ENCODE measurements around the gene MICAL2.

Gene MICAL2

GRCh38 chr11:12089473-12089872, 20.9 kb upstream of the MICAL2 start:
- no peak overlapping the region for H3K9ac ChIP-seq (ENCODE audit: insufficient read length)

GRCh38 chr11:12090061-12090591, 20.3 kb upstream of the MICAL2 start:
- no peak overlapping the region for H3K9ac ChIP-seq (ENCODE audit: insufficient read length)
- H3K9me3 ChIP-seq (ENCODE audit: low read depth, low read length): no peaks in the 10 kb centered on the region
- no peak overlapping the region for H3K4me3 ChIP-seq
- TF ChIP-seq FOXP2 (optimal IDR thresholded peaks at IDR 0.05; ENCODE audit: control extremely low read depth, extremely low read length, insufficient read depth) (no peak), EZH2 (IDR thresholded peaks at IDR 0.05) (no peak), POLR2AphosphoS5 (IDR thresholded peaks at IDR 0.05; ENCODE audit: borderline replicate concordance, low read depth, low read length) (no peak)
- no peak for DNase-seq (ENCODE audit: low read depth, low spot score)
- H3K36me3 ChIP-seq (ENCODE audit: insufficient read depth, low read length): no peaks in the 10 kb centered on the region
- H3K27ac ChIP-seq: no peak overlapping the region

More at GRCh38 chr11:12089473-12089872, 20.9 kb upstream of the MICAL2 start:
- H3K9me3 ChIP-seq (ENCODE audit: low read depth, low read length): no peaks in the 10 kb centered on the region
- H3K36me3 ChIP-seq (ENCODE audit: insufficient read depth, low read length): no peaks in the 10 kb centered on the region
- TF ChIP-seq EZH2 (IDR thresholded peaks at IDR 0.05) (no peak), FOXP2 (optimal IDR thresholded peaks at IDR 0.05; ENCODE audit: control extremely low read depth, extremely low read length, insufficient read depth) (no peak)
- no peak for DNase-seq (ENCODE audit: low read depth, low spot score)
- H3K27ac ChIP-seq: no peak overlapping the region
- no peak overlapping the region for H3K4me3 ChIP-seq

GRCh38 chr11:12090761-12091258, 19.6 kb upstream of the MICAL2 start:
- no peak overlapping the region for H3K27ac ChIP-seq
- no peak overlapping the region for H3K4me3 ChIP-seq
- H3K9ac ChIP-seq (ENCODE audit: insufficient read length): no peak overlapping the region
- H3K36me3 ChIP-seq (ENCODE audit: insufficient read depth, low read length): no peaks in the 10 kb centered on the region
- TF ChIP-seq FOXP2 (optimal IDR thresholded peaks at IDR 0.05; ENCODE audit: control extremely low read depth, extremely low read length, insufficient read depth) (no peak), POLR2AphosphoS5 (IDR thresholded peaks at IDR 0.05; ENCODE audit: borderline replicate concordance, low read depth, low read length) (no peak), EZH2 (IDR thresholded peaks at IDR 0.05) (no peak)
- no peak for DNase-seq (ENCODE audit: low read depth, low spot score)
- no peaks in the 10 kb centered on the region for H3K9me3 ChIP-seq (ENCODE audit: low read depth, low read length)

- Histone ChIP-seq H3K4me3 (no peak overlapping the region), H3K9me3 (ENCODE audit: low read depth, low read length) (no peaks in the 10 kb centered on the region), H3K36me3 (ENCODE audit: insufficient read depth, low read length) (no peaks in the 10 kb centered on the region), H3K27ac (no peak overlapping the region), H3K9ac (ENCODE audit: insufficient read length) (no peak overlapping the region)
- TF ChIP-seq FOXP2 (optimal IDR thresholded peaks at IDR 0.05; ENCODE audit: control extremely low read depth, extremely low read length, insufficient read depth): no peak
- no peak for DNase-seq (ENCODE audit: low read depth, low spot score)
Measured at GRCh38 chr11:12091956-12092558, 18.3 kb upstream of the MICAL2 start.

GRCh38 chr11:12092714-12093113, 17.7 kb upstream of the MICAL2 start:
- TF ChIP-seq FOXP2 (optimal IDR thresholded peaks at IDR 0.05; ENCODE audit: control extremely low read depth, extremely low read length, insufficient read depth): no peak
- no peak for TF ChIP-seq POLR2AphosphoS5 (IDR thresholded peaks at IDR 0.05; ENCODE audit: borderline replicate concordance, low read depth, low read length)
- no peak for TF ChIP-seq EZH2 (IDR thresholded peaks at IDR 0.05)
- no peak for DNase-seq (ENCODE audit: low read depth, low spot score)
- Histone ChIP-seq H3K9me3 (ENCODE audit: low read depth, low read length) (no peaks in the 10 kb centered on the region), H3K9ac (ENCODE audit: insufficient read length) (no peak overlapping the region), H3K4me3 (no peak overlapping the region), H3K27ac (no peak overlapping the region), H3K36me3 (ENCODE audit: insufficient read depth, low read length) (no peaks in the 10 kb centered on the region)

- TF ChIP-seq FOXP2 (optimal IDR thresholded peaks at IDR 0.05; ENCODE audit: control extremely low read depth, extremely low read length, insufficient read depth) (no peak), POLR2AphosphoS5 (IDR thresholded peaks at IDR 0.05; ENCODE audit: borderline replicate concordance, low read depth, low read length) (no peak)
- H3K27ac ChIP-seq: no peak overlapping the region
- no peak for DNase-seq (ENCODE audit: low read depth, low spot score)
- no peak overlapping the region for H3K4me3 ChIP-seq
- no peaks in the 10 kb centered on the region for H3K36me3 ChIP-seq (ENCODE audit: insufficient read depth, low read length)
- H3K9ac ChIP-seq (ENCODE audit: insufficient read length): no peak overlapping the region
- H3K9me3 ChIP-seq (ENCODE audit: low read depth, low read length): no peaks in the 10 kb centered on the region
Measured at GRCh38 chr11:12094872-12095800, 15.3 kb upstream of the MICAL2 start.

GRCh38 chr11:12097219-12097618, 13.2 kb upstream of the MICAL2 start:
- no peaks in the 10 kb centered on the region for H3K36me3 ChIP-seq (ENCODE audit: insufficient read depth, low read length)
- H3K27ac ChIP-seq: no peak overlapping the region
- H3K9ac ChIP-seq (ENCODE audit: insufficient read length): no peak overlapping the region
- H3K9me3 ChIP-seq (ENCODE audit: low read depth, low read length): no peaks in the 10 kb centered on the region
- no peak for DNase-seq (ENCODE audit: low read depth, low spot score)
- H3K4me3 ChIP-seq: no peak overlapping the region
- TF ChIP-seq EZH2 (IDR thresholded peaks at IDR 0.05): no peak
- TF ChIP-seq POLR2AphosphoS5 (IDR thresholded peaks at IDR 0.05; ENCODE audit: borderline replicate concordance, low read depth, low read length): no peak
- no peak for TF ChIP-seq FOXP2 (optimal IDR thresholded peaks at IDR 0.05; ENCODE audit: control extremely low read depth, extremely low read length, insufficient read depth)

GRCh38 chr11:12098601-12099000, 11.8 kb upstream of the MICAL2 start:
- DNase-seq (ENCODE audit: low read depth, low spot score): no peak
- TF ChIP-seq POLR2AphosphoS5 (IDR thresholded peaks at IDR 0.05; ENCODE audit: borderline replicate concordance, low read depth, low read length) (no peak), EZH2 (IDR thresholded peaks at IDR 0.05) (no peak), FOXP2 (optimal IDR thresholded peaks at IDR 0.05; ENCODE audit: control extremely low read depth, extremely low read length, insufficient read depth) (no peak)

More at GRCh38 chr11:12098601-12099000, 11.8 kb upstream of the MICAL2 start:
- H3K4me3 ChIP-seq: no peak overlapping the region
- no peaks in the 10 kb centered on the region for H3K36me3 ChIP-seq (ENCODE audit: insufficient read depth, low read length)
- no peak overlapping the region for H3K27ac ChIP-seq
- H3K9me3 ChIP-seq (ENCODE audit: low read depth, low read length): no peaks in the 10 kb centered on the region
- H3K9ac ChIP-seq (ENCODE audit: insufficient read length): no peak overlapping the region
